Left ventricle myocardium superior (tissue), 1 donor: Measurements from ENCODE around the gene LUC7L2. TPM values are rescaled to one million over a fixed set of nuclear protein-coding genes. Genes with fewer than 3 reads are reported as not detected.
"Not testable (repeated sequence)": the region's sequence is repeated elsewhere in the genome, so short reads cannot be mapped to it uniquely, and the experiment has no call there.

Experiments
- ATAC-seq: fragments of 200-7000 bp; cut with Tn5 transposase; one replicate; pipeline ENCODE4 v1.9.1; 2020; ENCODE audit warnings: mild to moderate bottlenecking, moderate library complexity
- DNase-seq: peaks from one replicate; pipeline ENCODE4 v3.0.0-alpha.2; 2020
- intact Hi-C: fragments of 100-400 bp; cut with micrococcal nuclease; formaldehyde crosslinking; loops from one replicate; pipeline ENCODE4 v1.11.0; 2022
- total RNA-seq: library from RNA; stranded (reverse); fragmentation: NEBNext Ultra II Directional; extraction: Animal tissue kit (Norgen Biotek cat#: 25700); gene quantifications from one replicate; pipeline ENCODE4 v1.2.1, GENCODE V29; 2021
- donor health status: DM: no; HTN: yes; CAD: no; lungs with severe emphysema.

LUC7L2 gene
- total RNA-seq, 1 donor from 2014 or later, result 49.9 TPM

DNA sequence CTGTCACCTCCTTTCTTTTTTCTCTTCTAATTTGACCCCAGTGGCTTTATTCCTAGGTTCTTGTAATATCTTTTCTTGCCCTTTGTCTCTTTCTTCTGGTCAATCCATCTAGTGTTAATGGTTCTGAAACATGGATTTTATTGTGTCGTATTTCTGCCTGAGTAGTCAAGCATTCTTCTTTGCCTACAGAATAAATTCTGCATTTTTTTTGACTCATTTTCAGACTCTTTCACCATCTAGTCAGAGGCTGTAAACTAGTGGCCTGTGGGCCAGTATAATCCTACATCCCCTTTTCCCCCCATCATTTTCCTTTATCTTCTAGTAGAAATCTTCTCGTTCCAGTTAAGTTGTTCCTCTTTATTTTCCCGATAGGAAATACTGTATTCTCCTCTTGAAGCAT lies 29.4 kb downstream of the LUC7L2 start:
- DNase-seq (no peak), ATAC-seq (no peak)
- intact Hi-C loops, result no loop called here

DNA sequence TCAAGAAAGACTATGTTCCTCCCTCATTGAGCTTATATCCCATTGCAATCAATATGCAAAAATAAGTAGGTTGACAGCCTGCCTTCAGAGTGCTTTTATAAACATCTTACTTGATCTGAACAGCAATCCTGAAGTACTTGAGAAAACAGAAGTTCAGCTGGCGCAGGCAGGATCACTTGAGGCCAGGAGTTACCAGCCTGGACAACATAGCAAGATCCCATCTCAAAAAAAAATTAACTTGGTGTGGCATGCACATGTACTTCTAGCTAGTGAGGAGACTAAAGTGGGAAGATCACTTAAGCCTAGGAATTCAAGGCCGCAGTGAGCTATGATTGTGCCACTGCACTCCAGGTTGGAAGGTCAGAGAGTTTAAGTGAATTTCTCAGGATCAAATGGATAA lies 30.1 kb downstream of the LUC7L2 start:
- no peak for ATAC-seq
- intact Hi-C loops, result no loop called here
- no peak for DNase-seq

DNA sequence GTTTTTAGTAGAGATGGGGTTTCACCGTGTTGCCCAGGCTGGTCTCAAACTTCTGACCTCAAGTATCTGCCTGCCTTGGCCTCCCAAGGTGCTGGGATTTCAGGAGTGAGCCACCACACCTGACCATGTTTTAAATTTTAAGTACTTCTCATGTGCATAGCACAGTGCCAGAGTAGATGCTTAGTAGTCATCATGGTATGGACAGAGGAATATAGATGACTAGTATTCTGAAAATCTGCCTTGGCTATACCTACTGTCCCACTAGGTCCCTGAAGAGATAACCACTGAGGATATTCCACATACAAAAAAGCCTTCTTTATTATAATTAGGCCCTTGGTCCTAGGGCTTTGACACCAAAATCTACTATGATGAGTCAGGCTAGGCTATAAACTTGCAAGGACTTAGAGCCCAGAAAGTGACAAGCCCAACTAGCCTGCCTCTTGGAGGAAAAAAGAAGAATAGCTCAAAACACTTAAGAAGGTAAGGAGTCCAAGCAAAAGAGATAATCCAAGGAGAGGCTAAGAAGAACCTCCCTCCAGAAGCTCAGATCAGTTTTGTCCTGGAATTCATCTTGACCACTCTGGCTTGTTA lies 34.0 kb downstream of the LUC7L2 start:
- DNase-seq (no peak), ATAC-seq (no peak)
- intact Hi-C loops, result no loop called here

DNA sequence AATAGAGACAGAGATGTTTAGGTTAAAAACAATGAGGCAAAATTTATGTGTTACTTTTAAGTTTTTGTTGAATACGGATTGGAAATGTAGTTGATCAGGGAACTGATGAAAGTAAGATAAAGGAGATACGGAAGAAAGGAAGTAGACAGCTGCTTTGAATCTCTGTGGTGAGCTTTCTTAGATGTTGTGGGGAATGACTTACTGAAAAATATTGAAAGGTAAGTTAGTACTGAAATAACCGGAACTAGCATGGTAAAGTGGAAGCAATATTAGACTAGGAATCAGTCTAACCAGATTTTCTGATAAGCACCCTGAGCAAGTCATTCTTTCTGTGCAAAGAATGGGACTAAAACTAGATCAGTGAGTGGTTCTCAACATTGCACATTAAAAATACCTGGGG lies 34.8 kb downstream of the LUC7L2 start:
- intact Hi-C loops, result no loop called here
- ATAC-seq (no peak), DNase-seq (no peak)

DNA sequence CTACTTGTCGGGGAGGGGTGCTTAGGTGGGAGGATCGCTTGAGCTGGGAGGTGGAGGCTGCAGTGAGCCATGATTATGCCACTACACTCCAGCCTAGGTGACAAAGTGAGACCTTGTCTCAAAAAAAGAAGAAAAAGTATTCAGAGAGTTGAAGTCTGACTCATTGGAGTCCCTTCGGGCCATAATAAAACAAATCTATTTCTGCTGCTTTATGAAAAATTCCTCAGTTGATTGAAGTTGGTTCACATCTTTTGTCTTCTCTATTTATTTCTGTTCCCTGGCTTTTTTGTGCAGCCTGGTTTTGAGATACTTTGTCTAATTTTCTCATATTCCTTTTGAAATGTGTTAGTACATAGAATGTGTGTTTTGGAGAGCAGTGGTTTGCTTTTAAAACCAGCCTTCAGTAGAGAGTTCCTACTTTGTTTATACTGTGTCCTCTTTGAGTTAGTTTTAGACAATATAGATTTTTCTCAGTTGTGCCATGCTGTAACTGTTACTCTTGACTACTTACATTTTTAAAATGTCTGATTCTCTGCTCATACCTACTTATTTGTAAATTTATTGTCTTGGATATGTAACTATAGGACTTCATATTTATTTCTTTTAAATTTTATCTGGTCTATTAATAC lies 36.7 kb downstream of the LUC7L2 start:
- intact Hi-C loops, result no loop called here
- no peak for ATAC-seq

DNA sequence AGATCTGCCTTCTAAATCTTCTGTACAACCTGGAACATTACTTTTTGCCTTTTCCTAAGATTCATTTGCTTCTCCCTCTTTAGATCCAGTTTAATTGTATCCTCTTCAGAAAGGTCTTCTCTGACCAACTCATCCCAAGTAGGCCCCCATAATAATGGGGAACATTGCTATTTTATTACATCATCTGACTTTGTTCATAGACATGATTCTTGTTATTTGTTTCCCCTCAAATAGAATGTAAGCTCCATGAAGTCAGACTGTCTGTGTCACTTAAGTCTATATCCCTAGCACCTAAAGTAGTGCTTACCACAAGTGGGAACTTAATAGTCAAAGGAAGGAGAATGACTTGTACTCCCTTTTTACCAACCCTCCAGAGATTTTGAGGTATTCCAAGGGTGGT lies 37.5 kb downstream of the LUC7L2 start:
- intact Hi-C loops, result no loop called here
- ATAC-seq (no peak), DNase-seq (no peak)

More for the DNA sequence above, 36.7 kb downstream of the LUC7L2 start:
- DNase-seq, result no peak

DNA sequence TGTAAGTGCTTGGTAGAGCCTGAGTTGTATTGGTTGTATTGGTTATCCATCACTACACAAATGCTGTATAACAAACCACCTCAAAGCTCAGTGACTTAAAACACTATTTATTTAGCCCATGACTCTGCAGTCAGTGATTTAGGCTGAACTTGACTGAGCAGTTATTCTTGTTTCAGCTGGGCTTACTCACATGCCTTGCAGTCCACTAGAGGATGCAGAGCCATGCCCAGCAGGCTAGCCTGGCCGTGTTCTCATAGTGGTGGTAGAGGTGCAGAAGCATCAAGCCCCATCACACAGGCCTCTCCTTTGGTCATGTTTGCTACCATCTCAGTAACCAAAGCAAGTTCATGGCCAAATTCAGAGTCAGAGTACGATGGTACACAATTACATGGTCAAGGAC lies 43.9 kb downstream of the LUC7L2 start:
- ATAC-seq (no peak), DNase-seq (no peak)
- intact Hi-C loops, result no loop called here

DNA sequence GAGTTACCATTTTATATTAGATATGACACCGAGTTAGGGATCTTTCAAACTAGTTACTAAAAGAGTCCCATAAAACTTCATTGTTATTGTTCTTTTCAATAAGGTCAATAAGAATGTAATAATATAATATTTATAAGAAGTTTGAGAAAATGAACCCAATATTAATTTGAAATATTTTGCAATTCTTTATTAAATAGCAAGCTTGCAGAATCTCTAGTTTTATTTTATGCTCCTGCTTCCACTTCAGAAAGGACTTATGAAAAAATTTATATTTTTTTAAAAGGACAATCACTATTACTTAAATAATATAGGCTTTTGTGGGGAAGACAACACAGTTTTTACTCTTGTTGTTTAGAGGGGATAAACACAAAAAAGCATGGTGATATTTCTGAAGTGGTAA lies 47.9 kb downstream of the LUC7L2 start:
- DNase-seq, result no peak
- intact Hi-C loops, result no loop called here

DNA sequence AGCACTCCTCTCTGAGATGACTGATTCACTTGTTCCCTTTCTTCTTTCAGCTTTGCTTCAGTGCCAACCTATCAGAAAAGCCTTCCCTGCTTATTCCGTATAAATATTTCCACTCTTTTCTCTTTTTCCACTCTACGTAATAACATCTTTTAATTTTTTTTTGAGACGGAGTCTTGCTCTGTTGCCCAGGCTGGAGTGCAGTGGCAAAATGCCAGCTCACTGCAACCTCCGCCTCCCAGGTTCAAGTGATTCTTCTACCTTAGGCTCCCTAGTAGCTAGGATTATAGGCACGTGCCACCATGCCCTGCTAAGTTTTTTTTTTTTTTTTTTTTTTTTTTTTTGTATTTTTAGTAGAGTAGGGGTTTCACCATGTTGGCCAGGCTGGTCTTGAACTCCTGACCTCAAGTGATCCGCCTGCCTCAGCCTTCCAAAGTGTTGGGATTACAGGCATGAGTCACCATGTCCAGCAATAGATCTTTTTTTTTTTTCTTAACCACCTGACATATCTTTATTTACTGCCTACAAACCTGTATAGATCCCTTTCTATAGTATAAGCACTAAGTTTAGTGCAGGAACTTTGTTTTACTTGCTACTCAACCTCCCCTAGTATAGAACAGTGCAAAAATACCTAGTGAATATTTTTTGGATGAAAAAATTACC lies 55.2 kb downstream of the LUC7L2 start:
- ATAC-seq, result not testable (repeated sequence)

More for the DNA sequence above, 47.9 kb downstream of the LUC7L2 start:
- ATAC-seq, result no peak

DNA sequence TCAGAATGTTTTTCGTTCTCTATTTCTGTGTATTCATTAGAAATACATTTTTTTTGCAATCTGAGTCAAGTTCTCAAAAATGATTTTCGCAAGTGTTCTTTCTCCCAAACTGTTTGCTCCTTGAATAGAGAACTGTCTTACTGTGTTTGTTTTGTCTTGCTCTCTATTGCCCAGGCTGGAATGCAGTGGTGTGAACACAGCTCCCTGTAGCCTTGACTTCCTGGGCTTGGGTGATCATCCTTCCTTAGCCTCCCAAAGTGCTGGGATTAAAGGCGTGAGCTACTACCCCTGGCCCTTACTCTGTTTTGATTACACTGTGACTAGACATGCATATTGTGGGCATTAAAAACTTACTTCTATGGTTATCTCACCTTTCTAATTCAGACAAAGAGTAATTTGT lies 56.7 kb downstream of the LUC7L2 start:
- intact Hi-C loops, result no loop called here
- ATAC-seq (no peak), DNase-seq (no peak)

More for the DNA sequence above, 55.2 kb downstream of the LUC7L2 start:
- DNase-seq, intact Hi-C loops: not testable (repeated sequence)

DNA sequence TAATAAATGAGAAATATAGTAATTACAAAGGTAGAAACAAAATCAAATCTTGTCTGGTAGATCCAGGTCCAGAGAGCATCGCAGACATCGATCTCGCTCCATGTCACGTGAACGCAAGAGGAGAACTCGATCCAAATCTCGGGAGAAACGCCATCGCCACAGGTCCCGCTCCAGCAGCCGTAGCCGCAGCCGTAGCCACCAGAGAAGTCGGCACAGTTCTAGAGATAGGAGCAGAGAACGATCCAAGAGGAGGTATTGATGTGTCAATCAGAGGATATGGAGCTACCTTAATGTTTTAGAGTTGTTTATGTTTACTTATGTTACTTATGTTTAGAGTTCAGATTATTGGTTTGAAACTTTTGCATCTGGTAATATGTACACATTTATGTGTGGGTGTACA lies 57.8 kb downstream of the LUC7L2 start:
- intact Hi-C loops, result no loop called here
- ATAC-seq (no peak), DNase-seq (no peak)

DNA sequence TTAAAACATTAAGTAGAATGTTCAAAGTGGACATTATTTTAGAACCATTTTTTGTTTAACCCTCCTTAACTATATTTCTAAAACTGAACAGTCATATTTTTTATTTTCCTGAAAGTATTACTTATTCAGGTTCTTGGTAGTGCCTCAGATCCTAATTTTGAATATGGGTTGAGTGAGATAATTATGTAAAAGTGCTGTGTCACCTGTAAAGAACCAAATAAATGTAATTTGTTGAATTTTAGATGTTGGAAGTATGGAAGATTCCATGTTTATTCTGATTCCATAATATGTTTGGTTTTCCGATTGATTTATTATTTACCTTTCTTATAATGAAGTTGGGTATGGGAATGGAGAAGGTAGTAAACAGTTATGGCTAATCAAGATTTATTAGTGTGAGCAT lies 61.4 kb downstream of the LUC7L2 start:
- intact Hi-C loops, result no loop called here
- DNase-seq (no peak), ATAC-seq (no peak)

DNA sequence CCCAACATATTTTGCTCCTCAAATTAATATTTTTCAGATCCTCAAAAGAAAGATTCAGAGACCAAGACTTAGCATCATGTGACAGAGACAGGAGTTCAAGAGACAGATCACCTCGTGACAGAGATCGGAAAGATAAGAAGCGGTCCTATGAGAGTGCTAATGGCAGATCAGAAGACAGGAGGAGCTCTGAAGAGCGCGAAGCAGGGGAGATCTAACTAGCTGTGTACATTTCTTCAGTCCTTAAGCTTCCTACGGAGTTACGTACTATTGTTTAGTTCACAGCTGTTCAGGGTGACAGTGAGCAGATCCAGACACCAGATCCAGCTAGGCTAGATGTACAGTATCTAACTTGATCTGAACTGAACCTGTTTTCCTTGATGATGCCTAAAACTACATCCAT lies 62.4 kb downstream of the LUC7L2 start:
- peak; percentile 27 for ATAC-seq
- intact Hi-C loops, result no loop called here

DNA sequence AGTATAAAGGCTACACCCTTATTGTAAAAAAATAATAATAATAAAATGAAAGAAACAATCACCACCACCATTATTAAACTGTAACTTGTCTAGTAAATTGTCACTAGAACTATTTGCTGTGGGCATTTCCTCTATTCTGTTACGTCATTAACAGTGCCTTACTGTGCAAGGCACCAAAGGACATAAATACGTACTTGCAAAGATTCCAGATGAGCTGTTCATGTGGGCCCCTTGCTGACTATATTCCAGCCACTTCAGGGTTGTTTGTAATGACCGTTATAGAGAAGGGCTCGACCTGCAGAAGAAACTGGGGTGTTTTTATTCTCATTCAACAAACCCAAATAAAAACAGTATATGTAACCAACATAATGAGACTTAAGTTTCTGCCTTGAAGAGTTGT lies 63.4 kb downstream of the LUC7L2 start:
- intact Hi-C loops, result no loop called here
- no peak for ATAC-seq
- DNase-seq, result no peak

More for the DNA sequence above, 62.4 kb downstream of the LUC7L2 start:
- no peak for DNase-seq

DNA sequence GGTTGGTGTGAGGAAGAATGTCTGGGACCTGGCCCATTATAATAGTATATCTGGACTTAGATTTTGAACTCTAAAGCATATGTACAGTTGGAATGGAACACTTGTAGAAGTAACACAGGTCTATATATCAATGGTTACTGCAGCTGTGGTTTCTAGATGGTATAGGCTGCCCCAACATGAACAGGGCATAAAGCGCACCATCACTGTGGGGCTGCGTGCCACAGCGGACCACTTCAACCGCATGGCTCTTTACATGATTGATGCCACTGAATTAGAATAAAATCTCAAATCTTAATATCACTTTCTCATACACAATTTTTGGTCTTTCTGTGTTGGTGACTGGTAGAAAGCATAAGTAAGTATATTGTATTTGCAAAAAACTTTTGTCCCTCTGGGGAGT lies 64.3 kb downstream of the LUC7L2 start:
- ATAC-seq, result no peak
- intact Hi-C loops, result no loop called here
- DNase-seq, result no peak

DNA sequence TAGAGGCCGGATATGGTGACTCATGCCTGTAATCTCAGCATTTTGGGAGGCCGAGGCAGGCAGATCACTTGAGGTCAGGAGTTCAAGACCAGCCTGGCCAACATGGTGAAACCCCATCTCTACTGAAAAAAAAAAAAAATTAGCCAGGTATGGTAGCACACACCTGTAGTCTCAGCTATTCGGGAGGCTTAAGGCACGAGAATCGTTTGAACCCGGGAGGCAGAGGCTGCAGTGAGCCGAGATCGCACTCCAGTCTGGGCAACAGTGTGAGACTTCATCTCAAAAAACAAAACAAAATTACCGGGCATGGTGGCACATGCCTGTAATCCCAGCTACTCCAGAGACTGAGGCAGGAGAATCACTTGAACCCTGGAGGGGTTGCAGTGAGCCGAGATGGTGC lies 66.0 kb downstream of the LUC7L2 start:
- intact Hi-C loops, DNase-seq, ATAC-seq: not testable (repeated sequence)

DNA sequence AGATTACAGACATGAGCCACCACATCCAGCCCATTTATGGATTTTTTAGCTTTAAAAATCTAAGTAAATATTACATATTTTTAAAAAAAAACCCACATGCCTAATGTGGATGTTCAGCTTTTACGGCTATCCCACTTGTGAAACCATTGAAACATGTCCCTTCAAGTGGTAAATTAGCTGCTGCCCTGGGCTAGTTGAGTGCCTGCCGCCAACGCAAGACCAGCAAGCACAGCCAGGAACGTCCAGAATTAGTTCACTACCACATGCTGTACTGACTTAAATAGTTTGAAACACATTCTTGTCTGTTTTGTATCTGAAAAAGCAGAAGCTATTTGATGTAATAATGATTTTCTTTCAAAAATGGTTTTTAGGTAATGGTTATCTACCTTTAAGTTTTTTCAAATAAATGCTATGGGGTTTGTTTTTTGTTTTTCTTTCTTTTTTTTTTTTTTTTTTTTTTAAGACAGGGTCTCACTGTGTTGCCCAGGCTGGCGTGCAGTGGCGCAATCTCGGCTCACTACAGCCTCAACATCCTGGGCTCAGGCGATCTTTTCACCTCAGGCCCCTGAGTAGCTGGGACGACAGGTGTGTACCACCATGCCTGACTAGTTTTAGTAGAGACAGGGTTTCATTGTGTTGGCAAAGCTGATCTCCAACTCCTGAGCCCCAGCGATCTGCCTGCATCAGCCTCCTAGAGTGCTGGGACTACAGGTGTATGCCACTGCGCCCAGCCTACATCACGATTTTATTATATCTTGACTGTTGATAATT lies 66.7 kb downstream of the LUC7L2 start:
- intact Hi-C loops, result no loop called here
- ATAC-seq (peak; percentile 79), DNase-seq (peak; percentile 43)

DNA sequence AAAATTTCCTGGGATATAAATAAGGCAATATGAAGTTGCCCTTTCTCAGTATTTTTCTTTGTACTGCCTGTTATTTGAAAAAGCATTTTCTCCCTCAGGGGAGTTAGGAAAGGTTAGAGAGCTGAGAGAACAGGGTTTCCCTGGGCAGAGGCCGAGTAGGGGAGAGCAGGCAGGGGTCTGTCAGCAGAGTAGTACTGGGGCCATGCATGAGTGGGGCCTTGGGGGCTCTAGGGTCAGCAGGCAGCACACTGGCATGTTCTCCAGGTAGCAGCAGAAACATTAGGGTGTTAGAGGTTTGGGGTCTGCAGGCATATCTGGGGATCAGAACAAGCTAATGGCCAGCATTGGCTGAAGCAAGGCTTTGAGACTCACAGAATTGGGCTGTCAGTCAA lies 67.3 kb downstream of the LUC7L2 start:
- intact Hi-C loops, result no loop called here
- ATAC-seq (no peak), DNase-seq (no peak)

DNA sequence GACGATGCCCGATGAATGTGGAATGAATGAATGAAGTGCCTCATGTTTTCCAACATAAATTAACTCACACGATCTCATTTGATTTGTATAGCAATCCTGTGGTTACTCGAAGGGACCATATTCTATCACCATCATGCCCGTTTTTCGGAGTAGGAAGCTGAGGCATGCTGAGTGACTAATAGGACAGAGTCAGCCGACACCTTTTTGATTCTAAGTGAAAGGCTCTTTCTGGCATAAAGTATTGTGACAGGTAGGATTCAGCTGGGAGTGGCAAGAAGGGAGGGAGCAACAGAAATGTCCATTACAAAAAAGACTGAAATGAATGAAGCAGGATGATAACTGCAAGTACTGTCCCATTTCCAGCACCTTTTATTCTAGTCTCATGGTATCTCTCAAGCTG lies 68.1 kb downstream of the LUC7L2 start:
- intact Hi-C loops, result no loop called here
- no peak for DNase-seq
- ATAC-seq, result no peak

DNA sequence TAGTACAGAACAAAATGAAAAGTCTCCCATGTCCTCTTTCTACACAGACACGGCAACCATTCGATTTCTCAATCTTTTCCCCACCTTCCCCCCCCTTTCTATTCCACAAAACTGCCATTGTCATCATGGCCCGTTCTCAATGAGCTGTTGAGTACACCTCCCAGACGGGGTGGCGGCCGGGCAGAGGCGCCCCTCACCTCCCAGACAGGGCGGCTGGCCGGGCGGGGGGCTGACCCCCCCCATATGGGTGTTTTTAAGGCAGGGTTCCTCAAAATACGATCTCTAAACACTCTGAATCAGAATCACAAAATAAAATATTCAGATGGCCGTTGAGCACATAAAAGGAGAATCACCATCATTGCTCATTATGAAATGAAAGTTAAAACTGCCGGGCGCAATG lies 70.0 kb downstream of the LUC7L2 start:
- DNase-seq, intact Hi-C loops, ATAC-seq: not testable (repeated sequence)
